HepG2 (cell line): ENCODE results near the gene ZMYND19. TPM values are rescaled to one million over a fixed set of nuclear protein-coding genes. Genes with fewer than 3 reads are reported as not detected.

Experiments
- CSRNP1 ChIP-seq: sonication (generic); formaldehyde crosslinking; IDR thresholded peaks from 2 replicates; pipeline ENCODE4 v1.8.1; 2023; ENCODE audit warnings: mild to moderate bottlenecking, missing genetic modification reagents
- DZIP1 ChIP-seq: sonication (generic); formaldehyde crosslinking; IDR thresholded peaks from 2 replicates; pipeline ENCODE4 v1.5.0; 2020; ENCODE audit warnings: mild to moderate bottlenecking, missing genetic modification reagents
- IRF9 ChIP-seq: sonication (generic); formaldehyde crosslinking; IDR thresholded peaks from 2 replicates; pipeline ENCODE4 v1.8.0; 2022; ENCODE audit warnings: missing genetic modification reagents, mild to moderate bottlenecking, borderline replicate concordance
- MAX ChIP-seq: IDR thresholded peaks from 2 replicates; pipeline ENCODE4 v1.6.1; 2012; ENCODE audit warnings: inconsistent platforms
- MXD1 ChIP-seq: sonication (generic); formaldehyde crosslinking; IDR thresholded peaks from 2 replicates; pipeline ENCODE4 v1.4.0; 2020; ENCODE audit warnings: mild to moderate bottlenecking, missing genetic modification reagents
- MZF1 ChIP-seq: sonication (generic); formaldehyde crosslinking; IDR thresholded peaks from 2 replicates; pipeline ENCODE4 v1.8.1; 2023; ENCODE audit warnings: mild to moderate bottlenecking, missing genetic modification reagents, borderline replicate concordance
- RAD21 ChIP-seq: fragments of 450-650 bp; formaldehyde crosslinking; IDR thresholded peaks from 2 replicates; pipeline ENCODE4 v1.5.0; 2020; ENCODE audit warnings: mild to moderate bottlenecking
- SAP130 ChIP-seq: IDR thresholded peaks from 2 replicates; pipeline ENCODE4 v1.6.1; 2016; ENCODE audit warnings: low read depth
- SRSF9 ChIP-seq: fragments of 200-400 bp; formaldehyde crosslinking; IDR thresholded peaks from 2 replicates; pipeline ENCODE4 v1.6.1; 2018; ENCODE audit warnings: borderline replicate concordance, mild to moderate bottlenecking, low read depth, low read length; ENCODE audit not compliant: insufficient read depth, poor library complexity, severe bottlenecking
- ZNF142 ChIP-seq: sonication (generic); formaldehyde crosslinking; IDR thresholded peaks from 2 replicates; pipeline ENCODE4 v1.4.0; 2020; ENCODE audit warnings: missing genetic modification reagents
- ZNF510 ChIP-seq: sonication (generic); formaldehyde crosslinking; IDR thresholded peaks from 2 replicates; pipeline ENCODE4 v1.4.0; 2020; ENCODE audit warnings: low read depth, mild to moderate bottlenecking, missing genetic modification reagents
- ZNF549 ChIP-seq: sonication (generic); formaldehyde crosslinking; IDR thresholded peaks from 2 replicates; pipeline ENCODE4 v1.5.0; 2020; ENCODE audit warnings: missing genetic modification reagents
- ZNF644 ChIP-seq: IDR thresholded peaks from 2 replicates; pipeline ENCODE4 v1.6.1; 2016; ENCODE audit warnings: low read depth
- ZNF782 ChIP-seq: sonication (generic); formaldehyde crosslinking; IDR thresholded peaks from 2 replicates; pipeline ENCODE4 v1.4.0; 2020; ENCODE audit warnings: missing genetic modification reagents, mild to moderate bottlenecking, borderline replicate concordance
- ZNF883 ChIP-seq: sonication (generic); formaldehyde crosslinking; IDR thresholded peaks from 2 replicates; pipeline ENCODE4 v1.5.1; 2020; ENCODE audit warnings: mild to moderate bottlenecking, missing genetic modification reagents; ENCODE audit errors: not compliant biosample characterization
- polyA plus RNA-seq, 8 experiments: library from polyadenylated mRNA; depleted of rRNA in 3 of 8; stranded (reverse) in 7 of 8; unstranded in 1 of 8; fragments of >200 nt; fragmentation: Illumina TruSeq in 4 of 8; extraction: Trizol in 4 of 8; gene quantifications; 2 replicates each; pipeline versions ENCODE4 v1.2.1 to v1.2.3, GENCODE V29; 2011 to 2016; ENCODE audit warnings: low read depth in 4 of 8, missing spikeins in 1 of 8, mixed read lengths in 1 of 8; ENCODE audit not compliant: insufficient read depth in 1 of 8
- total RNA-seq, 5 experiments: library from RNA; depleted of rRNA; stranded (reverse); fragments of >200 nt; fragmentation: Illumina TruSeq; extraction: Trizol; gene quantifications; 2 replicates each; pipeline ENCODE4 v1.2.3, GENCODE V29; 2016; ENCODE audit warnings: low read depth in 1 of 5

Gene ZMYND19
- total and polyA plus RNA-seq, 2 of the 13 experiments (the other 11 are each of a cell fraction or from before 2014, with no cell fraction given), result 21.3 to 38.7 TPM

GRCh38 chr9:137606005-137606621 is 15.8 kb upstream of the ZMYND19 start (continued):
- TF ChIP-seq DZIP1 (0 out of 2 replicates have a peak, but pooled peaks have one; percentile 17), MAX (peak; percentile 34; the same call in 1 of the 2 replicates), ZNF644 (CRISPR knock-in tag) (no peak), CSRNP1 (CRISPR knock-in tag) (0 out of 2 replicates have a peak, but pooled peaks have one; percentile 43), ZNF883 (CRISPR knock-in tag) (no peak), ZNF142 (CRISPR knock-in tag) (0 out of 2 replicates have a peak, but pooled peaks have one; percentile 18), ZNF782 (no peak; the same call in 1 of the 2 replicates), RAD21 (CRISPR knock-in tag) (no peak), SRSF9 (no peak), MZF1 (CRISPR knock-in tag) (no peak), SAP130 (CRISPR knock-in tag) (peak; percentile 7), ZNF549 (no peak), ZNF510 (CRISPR knock-in tag) (no peak), MXD1 (CRISPR knock-in tag) (peak; percentile 11; the same call in 1 of the 2 replicates), IRF9 (CRISPR knock-in tag) (0 out of 2 replicates have a peak, but pooled peaks have one; percentile 13)
